SK-N-MC (cell line): ENCODE data around the gene ZFYVE28.

Experiments used
- EZH2 ChIP-seq: fragments of 200-600 bp; sonication (generic); IDR thresholded peaks from one replicate; pipeline ENCODE4 v1.6.1; 2017; ENCODE audit warnings: antibody characterized with exemption
- POLR2AphosphoS5 ChIP-seq: IDR thresholded peaks from 2 replicates; pipeline ENCODE4 v1.6.1; 2012; ENCODE audit warnings: mild to moderate bottlenecking, low read depth, low read length, borderline replicate concordance

DNA sequence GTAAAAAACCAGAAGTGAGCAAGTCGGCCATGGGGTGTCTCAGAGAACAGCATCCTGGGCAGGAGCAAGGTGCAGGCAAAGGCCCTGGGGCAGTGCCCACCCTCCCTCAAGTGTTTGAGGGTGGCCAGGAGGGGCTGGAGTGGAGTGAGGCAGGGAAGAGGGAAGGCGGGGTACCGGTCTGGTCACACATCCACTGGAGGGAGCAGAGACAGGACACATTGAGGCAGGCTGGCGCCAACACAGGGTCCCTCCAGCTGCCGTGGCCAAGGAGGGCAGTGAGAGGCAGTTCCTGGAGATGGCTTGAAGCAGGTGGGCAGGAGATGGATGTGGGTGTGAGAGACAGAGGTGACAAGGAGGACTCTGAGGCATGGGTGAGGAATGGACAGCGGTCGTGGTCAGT, 30.1 kb upstream of the ZFYVE28 start:
- no peak for TF ChIP-seq EZH2
- TF ChIP-seq POLR2AphosphoS5 = no peak
